Measurements from ENCODE around the gene PES1. TPM values are rescaled to one million over a fixed set of nuclear protein-coding genes. Genes with fewer than 3 reads are reported as not detected.

The PES1 gene
- total RNA-seq, 4 donors from 2014 or later: 56.3 to 72.0 (median 65.8) TPM

- Histone ChIP-seq H3K27me3 (no peaks in the 10 kb centered on the region), H3K4me1 (peaks cover 0 to 10% of the 10 kb centered on the region in 2 donors), H3K4me3 (no peak overlapping the region), H3K27ac (no peak overlapping the region), H3K9me3 (no peaks in the 10 kb centered on the region), H3K36me3 (peaks cover 0 to 33% of the 10 kb centered on the region in 2 donors)
- in situ Hi-C loops (cut with MboI; ENCODE audit: low sequenced_read_pairs in 4 of 4) (no loop called here), intact Hi-C loops (cut with DNase I; ENCODE audit: low total_unique reads) (no loop called here)
- ATAC-seq (peak; percentile 69 to 71), DNase-seq (peak; percentile 26 to 63)
- no peak for TF ChIP-seq POLR2A (IDR thresholded peaks at IDR 0.05)
- TF ChIP-seq, protein P1, sequence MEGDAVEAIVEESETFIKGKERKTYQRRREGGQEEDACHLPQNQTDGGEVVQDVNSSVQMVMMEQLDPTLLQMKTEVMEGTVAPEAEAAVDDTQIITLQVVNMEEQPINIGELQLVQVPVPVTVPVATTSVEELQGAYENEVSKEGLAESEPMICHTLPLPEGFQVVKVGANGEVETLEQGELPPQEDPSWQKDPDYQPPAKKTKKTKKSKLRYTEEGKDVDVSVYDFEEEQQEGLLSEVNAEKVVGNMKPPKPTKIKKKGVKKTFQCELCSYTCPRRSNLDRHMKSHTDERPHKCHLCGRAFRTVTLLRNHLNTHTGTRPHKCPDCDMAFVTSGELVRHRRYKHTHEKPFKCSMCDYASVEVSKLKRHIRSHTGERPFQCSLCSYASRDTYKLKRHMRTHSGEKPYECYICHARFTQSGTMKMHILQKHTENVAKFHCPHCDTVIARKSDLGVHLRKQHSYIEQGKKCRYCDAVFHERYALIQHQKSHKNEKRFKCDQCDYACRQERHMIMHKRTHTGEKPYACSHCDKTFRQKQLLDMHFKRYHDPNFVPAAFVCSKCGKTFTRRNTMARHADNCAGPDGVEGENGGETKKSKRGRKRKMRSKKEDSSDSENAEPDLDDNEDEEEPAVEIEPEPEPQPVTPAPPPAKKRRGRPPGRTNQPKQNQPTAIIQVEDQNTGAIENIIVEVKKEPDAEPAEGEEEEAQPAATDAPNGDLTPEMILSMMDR (IDR thresholded peaks at IDR 0.05 in 4 of 5, conservative IDR thresholded peaks at IDR 0.05 in 1 of 5): no peak
Observed at GRCh38 chr22:30573594-30574094, 18.1 kb downstream of the PES1 start.

- Histone ChIP-seq H3K4me3 (no peak overlapping the region), H3K27me3 (no peaks in the 10 kb centered on the region), H3K9me3 (no peaks in the 10 kb centered on the region), H3K27ac (no peak overlapping the region), H3K36me3 (peaks cover 0 to 27% of the 10 kb centered on the region in 2 donors), H3K4me1 (peaks cover 0 to 10% of the 10 kb centered on the region in 2 donors)
- ATAC-seq: peak in 1 of 2 donors; percentile 11
- no peak for TF ChIP-seq POLR2A (IDR thresholded peaks at IDR 0.05)
- TF ChIP-seq, protein P1 (IDR thresholded peaks at IDR 0.05 in 4 of 5, conservative IDR thresholded peaks at IDR 0.05 in 1 of 5): no peak
- DNase-seq: no peak
- in situ Hi-C loops (cut with MboI; ENCODE audit: low sequenced_read_pairs in 4 of 4): no loop called here
- intact Hi-C loops (cut with DNase I; ENCODE audit: low total_unique reads): no loop called here
Observed at GRCh38 chr22:30572840-30573593, 18.7 kb downstream of the PES1 start.

- Histone ChIP-seq H3K36me3 (peaks cover 0 to 19% of the 10 kb centered on the region in 2 donors), H3K4me3 (no peak overlapping the region), H3K27ac (no peak overlapping the region), H3K9me3 (no peaks in the 10 kb centered on the region), H3K27me3 (no peaks in the 10 kb centered on the region), H3K4me1 (peaks cover 0 to 10% of the 10 kb centered on the region in 2 donors)
- no peak for DNase-seq
- intact Hi-C loops (cut with DNase I; ENCODE audit: low total_unique reads): no loop called here
- no peak for TF ChIP-seq POLR2A (IDR thresholded peaks at IDR 0.05)
- TF ChIP-seq, protein P1 (IDR thresholded peaks at IDR 0.05 in 4 of 5, conservative IDR thresholded peaks at IDR 0.05 in 1 of 5): no peak
- ATAC-seq: no peak
- in situ Hi-C loops (cut with MboI; ENCODE audit: low sequenced_read_pairs in 4 of 4): no loop called here
Observed at GRCh38 chr22:30572210-30572609, 19.5 kb downstream of the PES1 start.

DNA sequence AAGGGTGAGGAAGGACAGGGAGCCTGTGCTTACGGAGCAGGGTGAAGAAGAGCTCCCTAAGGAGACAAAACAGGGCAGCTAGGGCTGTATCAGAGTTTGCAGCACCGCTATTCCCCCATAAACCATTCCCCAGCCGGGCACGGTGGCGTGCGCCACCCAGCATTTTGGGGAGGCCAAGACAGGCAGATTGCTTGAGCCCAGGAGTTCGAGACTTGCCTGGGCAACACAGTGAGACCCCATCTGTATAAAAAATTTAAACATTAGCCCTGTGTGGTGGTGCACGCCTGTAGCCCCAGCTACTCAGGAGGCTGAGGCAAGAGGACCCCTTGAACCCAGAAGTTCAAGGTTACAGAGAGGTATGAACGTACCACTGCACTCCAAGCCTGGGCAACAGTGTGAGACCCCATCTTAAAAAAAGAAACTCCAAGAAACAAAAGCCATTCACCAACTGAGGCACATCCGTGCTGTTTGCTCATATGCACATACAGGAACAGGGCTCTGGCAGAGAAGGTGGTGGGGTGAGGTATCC, 22.0 kb downstream of the PES1 start:
- no peaks in the 10 kb centered on the region for H3K27me3 ChIP-seq
- TF ChIP-seq, protein P1 (IDR thresholded peaks at IDR 0.05 in 4 of 5, conservative IDR thresholded peaks at IDR 0.05 in 1 of 5): no peak
- TF ChIP-seq POLR2A (IDR thresholded peaks at IDR 0.05): no peak
- no peak overlapping the region for H3K4me3 ChIP-seq
- H3K36me3 ChIP-seq: no peaks in the 10 kb centered on the region
- ATAC-seq (no peak), DNase-seq (no peak)
- in situ Hi-C loops (cut with MboI; ENCODE audit: low sequenced_read_pairs in 4 of 4): no loop called here
- no peaks in the 10 kb centered on the region for H3K9me3 ChIP-seq
- intact Hi-C loops (cut with DNase I; ENCODE audit: low total_unique reads): no loop called here
- no peak overlapping the region for H3K27ac ChIP-seq
- H3K4me1 ChIP-seq: peaks cover 0 to 7% of the 10 kb centered on the region in 2 donors
